GM12892 (cell line): ENCODE results near the gene XRCC3.

Source experiments
- POLR2A ChIP-seq: IDR thresholded peaks from 2 replicates; pipeline ENCODE4 v1.6.1; 2011; ENCODE audit warnings: low read depth, low read length, control low read depth
- POLR2AphosphoS5 ChIP-seq: IDR thresholded peaks from 2 replicates; pipeline ENCODE4 v1.6.1; 2011; ENCODE audit warnings: low read depth, low read length, control low read depth

GRCh38 chr14:103702095-103702494 lies 13.2 kb downstream of the XRCC3 start:
- TF ChIP-seq POLR2A (no peak), POLR2AphosphoS5 (no peak)
